Sigmoid colon (tissue), 7 donors: ENCODE data around the gene SIPA1L3. TPM values are rescaled to one million over a fixed set of nuclear protein-coding genes. Genes with fewer than 3 reads are reported as not detected.

ENCODE experiments used
- DNase-seq: peaks from one replicate; pipeline ENCODE4 v3.0.0-alpha.2; 2019
- H3K27ac ChIP-seq, 4 donors: fragments of 200-600 bp; sonication (generic); one replicate each; pipeline ENCODE4 v1.5.1; 2016 to 2019; ENCODE audit warnings: mild to moderate bottlenecking in 1 of 4
- H3K27me3 ChIP-seq, 3 donors: fragments of 200-600 bp; sonication (generic); one replicate each; pipeline ENCODE4 v1.5.1; 2019; ENCODE audit warnings: mild to moderate bottlenecking in 1 of 3
- H3K36me3 ChIP-seq, 4 donors: fragments of 200-600 bp; sonication (generic); one replicate each; pipeline ENCODE4 v1.5.1; 2016 to 2019
- H3K4me1 ChIP-seq, 4 donors: fragments of 200-600 bp; sonication (generic); one replicate each; pipeline ENCODE4 v1.5.1; 2017 to 2019
- H3K4me3 ChIP-seq, 4 donors: fragments of 200-600 bp; sonication (generic); one replicate each; pipeline ENCODE4 v1.5.1; 2017 to 2019; ENCODE audit warnings: mild to moderate bottlenecking in 2 of 4, moderate library complexity in 1 of 4
- H3K9me3 ChIP-seq, 4 donors: fragments of 200-600 bp in 3 of 4; sonication (generic) in 3 of 4; one replicate each; pipeline versions ENCODE4 v1.5.1 to v1.6.1; 2013 to 2019
- EP300 ChIP-seq, 4 donors: sonication (generic); formaldehyde crosslinking; IDR thresholded peaks; one replicate each; pipeline ENCODE4 v1.6.1; 2017; ENCODE audit warnings: antibody characterized with exemption in 4 of 4
- POLR2A ChIP-seq, 2 donors: fragments of 450-650 bp; IDR thresholded peaks; one replicate each; pipeline ENCODE4 v1.6.1; 2016; ENCODE audit warnings: antibody characterized with exemption in 2 of 2, mild to moderate bottlenecking in 2 of 2, moderate library complexity in 2 of 2
- POLR2AphosphoS5 ChIP-seq, 4 donors: sonication (generic); formaldehyde crosslinking; IDR thresholded peaks; one replicate each; pipeline ENCODE4 v1.6.1; 2017; ENCODE audit warnings: antibody characterized with exemption in 4 of 4
- WGBS, 2 donors: extraction: QIAGEN DNeasy Blood & Tissue Kit; methylation state at CpG; one replicate each; pipeline ENCODE4 v1.1.7; 2013; 5-methylcytosine and 5-hydroxymethylcytosine counted together
- intact Hi-C: fragments of 100-400 bp; cut with DNase I; formaldehyde crosslinking; loops from one replicate; pipeline ENCODE4 v1.15.1; 2023
- polyA plus RNA-seq, 3 donors: library from polyadenylated mRNA; stranded (reverse); fragments of 200-250 nt; gene quantifications; one replicate each; pipeline ENCODE4 v1.2.3, GENCODE V29; 2013
- total RNA-seq, 4 donors: library from RNA; depleted of rRNA; stranded (reverse); fragments of >200 nt; gene quantifications; one replicate each; pipeline ENCODE4 v1.1.0, GENCODE V29; 2016
- TF ChIP-seq, protein P1 (sequence below), 4 experiments: fragments of 450-650 bp in 3 of 4; fragments of 200-600 bp in 1 of 4; IDR thresholded peaks; one replicate each; pipeline ENCODE4 v1.5.1; 2016 to 2019; ENCODE audit warnings: antibody characterized with exemption in 4 of 4, mild to moderate bottlenecking in 3 of 4, moderate library complexity in 2 of 4
- donor health status: healthy with polysubstance abuse.
- donor health status: Bipolar disorder and iron deficiency.
- donor health status: healthy.

The SIPA1L3 gene
- total and polyA plus RNA-seq, 7 donors, result 7.7 to 47.9 (median 9.9) TPM

DNA sequence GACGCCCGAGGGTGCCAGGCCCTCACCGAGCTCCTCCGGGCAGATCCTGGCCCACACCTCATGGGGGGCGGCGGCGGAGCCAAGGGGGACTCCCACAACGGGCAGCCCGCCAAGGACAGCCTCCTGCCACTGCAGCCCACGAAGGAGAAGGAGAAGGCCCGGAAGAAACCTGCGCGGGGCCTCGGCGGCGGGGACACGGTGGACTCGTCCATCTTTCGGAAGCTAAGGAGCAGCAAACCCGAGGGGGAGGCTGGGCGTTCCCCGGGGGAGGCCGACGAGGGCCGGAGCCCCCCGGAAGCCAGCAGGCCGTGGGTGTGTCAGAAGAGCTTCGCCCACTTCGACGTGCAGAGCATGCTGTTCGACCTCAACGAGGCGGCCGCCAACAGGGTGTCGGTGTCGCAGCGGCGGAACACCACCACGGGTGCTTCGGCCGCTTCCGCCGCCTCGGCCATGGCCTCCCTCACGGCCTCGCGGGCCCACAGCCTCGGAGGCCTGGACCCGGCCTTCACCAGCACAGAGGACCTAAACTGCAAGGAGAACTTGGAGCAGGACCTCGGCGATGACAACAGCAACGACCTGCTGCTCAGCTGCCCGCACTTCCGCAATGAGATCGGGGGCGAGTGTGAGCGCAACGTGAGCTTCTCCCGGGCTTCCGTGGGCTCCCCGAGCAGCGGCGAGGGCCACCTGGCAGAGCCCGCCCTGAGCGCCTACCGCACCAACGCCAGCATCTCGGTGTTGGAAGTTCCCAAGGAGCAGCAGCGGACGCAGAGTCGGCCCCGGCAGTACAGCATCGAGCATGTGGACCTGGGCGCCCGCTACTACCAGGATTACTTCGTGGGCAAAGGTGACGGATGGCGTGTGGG, 175.5 kb downstream of the SIPA1L3 start:
- TF ChIP-seq POLR2AphosphoS5 (IDR thresholded peaks at IDR 0.05), result no peak
- TF ChIP-seq, protein P1, sequence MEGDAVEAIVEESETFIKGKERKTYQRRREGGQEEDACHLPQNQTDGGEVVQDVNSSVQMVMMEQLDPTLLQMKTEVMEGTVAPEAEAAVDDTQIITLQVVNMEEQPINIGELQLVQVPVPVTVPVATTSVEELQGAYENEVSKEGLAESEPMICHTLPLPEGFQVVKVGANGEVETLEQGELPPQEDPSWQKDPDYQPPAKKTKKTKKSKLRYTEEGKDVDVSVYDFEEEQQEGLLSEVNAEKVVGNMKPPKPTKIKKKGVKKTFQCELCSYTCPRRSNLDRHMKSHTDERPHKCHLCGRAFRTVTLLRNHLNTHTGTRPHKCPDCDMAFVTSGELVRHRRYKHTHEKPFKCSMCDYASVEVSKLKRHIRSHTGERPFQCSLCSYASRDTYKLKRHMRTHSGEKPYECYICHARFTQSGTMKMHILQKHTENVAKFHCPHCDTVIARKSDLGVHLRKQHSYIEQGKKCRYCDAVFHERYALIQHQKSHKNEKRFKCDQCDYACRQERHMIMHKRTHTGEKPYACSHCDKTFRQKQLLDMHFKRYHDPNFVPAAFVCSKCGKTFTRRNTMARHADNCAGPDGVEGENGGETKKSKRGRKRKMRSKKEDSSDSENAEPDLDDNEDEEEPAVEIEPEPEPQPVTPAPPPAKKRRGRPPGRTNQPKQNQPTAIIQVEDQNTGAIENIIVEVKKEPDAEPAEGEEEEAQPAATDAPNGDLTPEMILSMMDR (IDR thresholded peaks at IDR 0.05), result no peak
- TF ChIP-seq POLR2A (IDR thresholded peaks at IDR 0.05), result no peak
- TF ChIP-seq EP300 (IDR thresholded peaks at IDR 0.05), result no peak
- intact Hi-C loops, result no loop called here
- Histone ChIP-seq H3K27ac (no peak overlapping the region), H3K4me1 (no peaks in the 10 kb centered on the region), H3K9me3 (no peaks in the 10 kb centered on the region), H3K27me3 (no peaks in the 10 kb centered on the region), H3K4me3 (no peak overlapping the region), H3K36me3 (peaks cover 0 to 26% (median 15%) of the 10 kb centered on the region in 4 donors)
- WGBS, 2 donors, result 97% methylated on average over 78 of the region's 78 CpGs
- DNase-seq, result no peak

DNA sequence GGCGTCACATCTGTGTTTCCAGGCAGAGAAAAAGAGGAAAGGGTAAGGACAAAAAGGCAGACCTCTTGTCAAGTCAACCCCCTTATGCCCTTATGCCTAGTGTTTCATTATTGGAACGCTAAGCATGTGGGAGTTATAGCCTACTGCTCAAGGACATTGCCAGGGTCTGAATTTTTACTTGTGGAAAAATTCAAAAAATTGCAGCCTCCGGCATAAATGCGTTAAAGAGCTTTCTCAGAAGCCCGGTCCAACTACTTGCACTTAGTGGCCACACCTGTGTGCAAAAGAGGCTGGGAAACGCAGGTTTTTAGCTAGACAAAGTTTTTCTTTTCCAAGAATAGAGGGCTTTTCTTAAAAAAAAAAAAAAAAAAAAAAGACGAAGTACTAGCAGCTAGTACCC, 177.2 kb downstream of the SIPA1L3 start:
- H3K27me3 ChIP-seq, result no peaks in the 10 kb centered on the region
- no peak overlapping the region for H3K4me3 ChIP-seq
- 96 to 97% methylated on average over 7 of the region's 7 CpGs for WGBS, 2 donors
- TF ChIP-seq POLR2AphosphoS5 (IDR thresholded peaks at IDR 0.05), result no peak
- TF ChIP-seq EP300 (IDR thresholded peaks at IDR 0.05), result no peak
- TF ChIP-seq, protein P1 (IDR thresholded peaks at IDR 0.05), result no peak
- no peak for TF ChIP-seq POLR2A (IDR thresholded peaks at IDR 0.05)
- intact Hi-C loops, result no loop called here
- no peaks in the 10 kb centered on the region for H3K4me1 ChIP-seq
- no peak for DNase-seq
- peaks cover 5 to 36% (median 18%) of the 10 kb centered on the region in 4 donors for H3K36me3 ChIP-seq
- H3K9me3 ChIP-seq, result no peaks in the 10 kb centered on the region
- H3K27ac ChIP-seq, result no peak overlapping the region

DNA sequence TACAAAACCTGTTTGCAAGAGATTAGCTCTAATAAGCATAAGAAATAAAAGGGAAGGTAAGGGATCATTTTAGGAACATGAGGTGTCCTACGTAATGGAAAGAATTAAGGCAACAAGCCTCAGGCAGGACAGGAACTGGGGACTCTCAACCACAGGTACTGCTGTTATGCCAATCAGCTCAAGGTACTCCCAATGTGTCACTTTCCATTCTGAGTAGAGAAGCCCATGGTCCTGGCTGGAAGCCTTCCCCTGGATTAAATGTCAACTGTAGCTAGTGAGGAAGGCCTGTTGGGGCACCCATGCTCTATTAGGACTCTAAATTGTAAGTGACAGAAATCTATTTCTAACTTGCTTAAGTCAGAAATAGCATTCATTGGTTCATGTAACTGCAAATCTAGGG, 182.4 kb downstream of the SIPA1L3 start:
- TF ChIP-seq EP300 (IDR thresholded peaks at IDR 0.05), result no peak
- TF ChIP-seq POLR2AphosphoS5 (IDR thresholded peaks at IDR 0.05), result no peak
- TF ChIP-seq, protein P1 (IDR thresholded peaks at IDR 0.05), result no peak
- no peak for TF ChIP-seq POLR2A (IDR thresholded peaks at IDR 0.05)
- Histone ChIP-seq H3K36me3 (peaks cover 0 to 16% (median 6%) of the 10 kb centered on the region in 4 donors), H3K27me3 (no peaks in the 10 kb centered on the region), H3K9me3 (no peaks in the 10 kb centered on the region), H3K27ac (no peak overlapping the region), H3K4me3 (no peak overlapping the region), H3K4me1 (no peaks in the 10 kb centered on the region)
- 96% methylated on average over 1 of the region's 1 CpG for WGBS, 2 donors
- no peak for DNase-seq
- intact Hi-C loops, result no loop called here

DNA sequence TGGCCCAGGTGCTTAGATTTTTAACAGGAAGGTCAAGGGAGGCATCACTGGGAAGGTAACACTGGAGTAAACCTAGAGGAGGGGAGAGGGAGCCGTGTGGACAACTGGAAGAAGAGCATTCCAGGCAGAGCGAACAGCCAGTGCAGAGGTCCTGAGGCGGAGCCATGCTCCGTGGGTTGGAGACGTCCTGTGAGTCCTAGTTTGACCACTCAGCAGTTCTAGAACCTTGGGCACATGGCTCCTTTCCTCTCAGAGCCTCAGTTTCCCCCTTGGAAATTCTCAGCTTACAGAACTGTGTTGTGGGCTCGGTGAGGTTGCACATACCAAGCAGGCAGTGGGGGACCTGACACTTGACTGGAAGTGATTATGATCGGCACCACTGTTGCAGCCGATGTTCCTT, 186.1 kb downstream of the SIPA1L3 start:
- DNase-seq, result no peak
- TF ChIP-seq, protein P1 (IDR thresholded peaks at IDR 0.05), result no peak
- TF ChIP-seq EP300 (IDR thresholded peaks at IDR 0.05), result no peak
- H3K36me3 ChIP-seq, result peaks cover 0 to 16% (median 6%) of the 10 kb centered on the region in 4 donors
- H3K27me3 ChIP-seq, result no peaks in the 10 kb centered on the region
- intact Hi-C loops, result loop anchor here (10.0 kb wide), 1 partner anchor 188 kb away; the partner anchor contains the start of genes SIPA1L3 and WDR87
- no peak overlapping the region for H3K27ac ChIP-seq
- no peak overlapping the region for H3K4me3 ChIP-seq
- no peaks in the 10 kb centered on the region for H3K9me3 ChIP-seq
- 86 to 94% methylated on average over 8 of the region's 8 CpGs for WGBS, 2 donors
- H3K4me1 ChIP-seq, result peaks cover 0 to 4% (median 0%) of the 10 kb centered on the region in 4 donors
